HG03432 (cell line): ENCODE results near the gene SLC31A2.
"Not testable (repeated sequence)": the region's sequence is repeated elsewhere in the genome, so short reads cannot be mapped to it uniquely, and the experiment has no call there.

Source experiments
- ATAC-seq: cut with Tn5 transposase; IDR thresholded peaks from one replicate; pipeline ENCODE4 v1.9.1; 2021; ENCODE audit warnings: mild to moderate bottlenecking, moderate library complexity; ENCODE audit not compliant: unreplicated experiment

The SLC31A2 gene, protein sequence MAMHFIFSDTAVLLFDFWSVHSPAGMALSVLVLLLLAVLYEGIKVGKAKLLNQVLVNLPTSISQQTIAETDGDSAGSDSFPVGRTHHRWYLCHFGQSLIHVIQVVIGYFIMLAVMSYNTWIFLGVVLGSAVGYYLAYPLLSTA

DNA sequence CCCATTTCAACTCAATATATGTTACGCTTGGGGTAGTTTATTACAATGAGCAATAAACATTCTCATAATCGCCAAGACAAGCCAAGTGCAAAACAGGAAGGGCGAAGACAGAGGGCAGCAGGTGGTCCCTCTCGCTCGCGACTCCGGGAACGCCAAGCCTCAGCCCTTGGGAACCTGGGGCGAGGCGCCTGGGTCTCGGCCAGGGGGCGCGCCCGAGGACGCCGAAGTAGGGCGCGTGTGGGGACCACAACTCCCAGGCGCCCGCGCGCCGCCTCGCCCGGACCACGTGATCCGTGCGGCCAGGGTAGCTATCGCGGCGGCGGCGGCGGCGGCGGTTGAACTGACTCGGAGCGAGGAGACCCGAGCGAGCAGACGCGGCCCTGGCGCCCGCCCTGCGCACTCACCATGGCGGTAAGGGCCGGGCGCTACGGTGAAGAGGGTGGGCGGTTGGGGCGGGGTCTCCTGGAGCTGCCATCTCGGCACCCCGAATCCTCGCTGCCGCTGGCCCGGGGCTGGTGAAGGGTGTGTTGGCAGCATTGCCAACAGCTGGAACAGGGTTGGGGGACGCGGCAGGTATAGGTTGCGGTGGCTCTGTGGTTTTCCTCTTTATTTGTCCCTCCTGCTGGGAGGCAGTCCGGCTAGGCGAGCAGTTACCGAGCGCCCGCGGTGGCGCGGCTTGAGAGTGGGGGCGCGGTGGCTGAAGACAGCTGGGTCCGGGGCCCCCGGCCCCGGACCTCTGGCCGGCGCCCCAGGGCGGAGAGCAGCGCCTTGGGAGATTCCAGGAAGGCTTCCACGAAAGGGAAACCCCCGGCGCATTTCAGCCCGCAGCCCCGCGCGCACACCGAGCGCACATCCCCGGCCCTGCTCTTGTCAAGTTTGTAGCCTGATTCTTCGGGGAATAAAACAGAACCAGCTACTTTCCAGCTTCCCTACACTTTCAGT is at the start of gene SLC31A2:
TSS of gene SLC31A2 (plus strand) at position 338 of the 942 bp plus-strand sequence. CDS start at position 406, 68 bp downstream.
- ATAC-seq = peak; percentile 97

DNA sequence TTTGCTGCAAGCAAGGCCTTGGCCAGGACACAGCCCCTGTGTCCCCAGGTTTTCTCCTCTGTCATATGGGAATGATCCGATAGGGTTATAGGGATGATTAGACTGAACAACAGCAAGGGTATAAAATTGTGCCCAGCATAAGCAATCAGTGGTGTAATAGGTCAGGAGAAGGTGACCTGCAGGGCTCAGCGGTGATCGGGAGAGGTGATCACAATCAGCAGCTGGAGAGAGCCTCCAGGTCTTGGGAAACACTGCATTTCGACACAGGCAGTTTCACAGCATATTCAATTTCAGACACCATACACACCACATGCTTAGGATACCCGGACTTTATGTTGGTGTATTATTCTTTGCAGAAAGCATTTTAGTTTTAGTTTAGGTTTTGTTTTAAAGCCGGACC is 45.5 kb upstream of the SLC31A2 start:
- not testable (repeated sequence) for ATAC-seq

- peak; percentile 75 for ATAC-seq
Observed at GRCh38 chr9:113111065-113111951, 39.5 kb upstream of the SLC31A2 start.

GRCh38 chr9:113112706-113113510 is 37.9 kb upstream of the SLC31A2 start:
- peak; percentile 76 for ATAC-seq

DNA sequence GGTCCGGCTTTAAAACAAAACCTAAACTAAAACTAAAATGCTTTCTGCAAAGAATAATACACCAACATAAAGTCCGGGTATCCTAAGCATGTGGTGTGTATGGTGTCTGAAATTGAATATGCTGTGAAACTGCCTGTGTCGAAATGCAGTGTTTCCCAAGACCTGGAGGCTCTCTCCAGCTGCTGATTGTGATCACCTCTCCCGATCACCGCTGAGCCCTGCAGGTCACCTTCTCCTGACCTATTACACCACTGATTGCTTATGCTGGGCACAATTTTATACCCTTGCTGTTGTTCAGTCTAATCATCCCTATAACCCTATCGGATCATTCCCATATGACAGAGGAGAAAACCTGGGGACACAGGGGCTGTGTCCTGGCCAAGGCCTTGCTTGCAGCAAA is 32.0 kb upstream of the SLC31A2 start:
- not testable (repeated sequence) for ATAC-seq

- no peak for ATAC-seq
Observed at GRCh38 chr9:113125386-113126035, 25.3 kb upstream of the SLC31A2 start.

DNA sequence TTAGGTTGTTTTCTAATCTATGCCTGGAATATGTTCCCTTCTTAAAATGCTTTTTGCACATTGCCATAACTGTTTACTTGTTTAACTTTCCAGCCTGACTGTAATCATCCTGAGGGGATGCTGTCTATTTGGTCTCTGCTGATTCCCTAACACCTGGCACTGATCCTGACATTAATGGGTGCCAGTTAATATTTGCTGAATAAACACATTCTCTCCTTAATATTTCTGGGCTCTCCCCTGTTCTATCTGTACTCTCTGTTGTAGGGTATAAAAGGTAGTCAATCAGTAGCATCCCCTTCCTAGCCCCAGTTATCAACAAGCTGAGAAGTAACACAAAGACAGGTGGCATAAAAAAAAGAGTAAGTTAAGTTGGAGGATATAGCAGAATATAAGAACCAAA is 21.3 kb upstream of the SLC31A2 start:
- ATAC-seq = no peak

DNA sequence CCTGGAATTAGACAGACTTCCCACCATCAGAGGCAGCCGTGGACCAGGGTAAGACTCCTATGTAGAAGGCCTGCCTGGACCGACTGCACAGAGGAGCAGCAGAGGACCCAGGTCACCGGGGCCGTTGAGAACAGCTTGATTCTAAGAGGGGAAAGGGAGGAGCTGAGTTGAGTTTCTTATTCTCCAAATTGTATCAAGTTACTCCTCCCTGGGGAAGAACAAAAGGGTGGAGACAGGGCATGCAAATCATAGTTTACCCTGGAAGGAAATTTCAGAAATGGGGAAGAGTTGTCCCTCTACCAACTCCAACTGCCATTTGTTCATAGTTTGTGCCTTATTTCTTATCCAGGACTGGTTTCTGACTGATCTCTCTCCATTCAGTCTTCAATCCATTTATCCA is 20.9 kb upstream of the SLC31A2 start:
- ATAC-seq = no peak

DNA sequence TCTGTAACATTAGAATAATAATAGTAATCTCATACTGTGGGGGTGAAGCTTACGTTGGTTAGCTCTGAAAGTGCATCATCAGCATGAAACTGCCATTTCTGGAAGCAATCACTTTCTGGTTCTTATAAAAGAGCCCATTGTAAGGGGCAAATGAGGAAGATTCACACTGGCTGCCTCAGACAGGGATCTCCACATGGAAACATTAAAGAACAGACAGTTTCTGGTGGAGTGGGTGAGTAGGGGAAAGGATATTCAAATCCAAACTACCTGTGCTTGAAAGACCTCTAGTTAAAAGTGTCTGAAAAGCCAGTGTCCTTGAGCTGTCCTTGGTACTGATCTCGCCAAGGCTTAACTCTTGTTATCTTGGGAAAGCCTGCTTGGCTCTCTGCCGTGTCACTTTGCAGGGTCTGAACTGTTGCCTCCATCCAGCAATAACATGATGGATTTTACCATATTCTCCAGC is 19.1 kb upstream of the SLC31A2 start:
- ATAC-seq = no peak

GRCh38 chr9:113137196-113138168 is 13.3 kb upstream of the SLC31A2 start:
- no peak for ATAC-seq

DNA sequence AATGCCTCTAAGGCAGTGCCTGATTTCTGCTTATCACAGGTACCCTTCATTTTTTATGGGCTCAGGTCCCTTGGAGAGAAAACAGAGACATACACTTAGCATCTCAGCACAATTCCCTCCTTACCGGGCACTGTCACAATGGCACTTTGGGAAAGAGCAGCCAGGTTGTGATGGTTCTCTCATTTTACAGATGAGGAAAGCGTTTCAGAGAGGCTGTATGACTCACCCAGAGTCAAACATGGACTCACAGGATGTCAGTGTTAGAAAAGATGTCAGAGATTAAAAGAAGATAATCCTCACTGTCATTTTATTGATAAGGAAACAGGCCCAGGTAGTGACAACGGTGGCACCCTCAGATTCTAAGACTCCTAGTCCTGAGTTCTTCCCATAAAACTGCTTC is 12.0 kb upstream of the SLC31A2 start:
- no peak for ATAC-seq

DNA sequence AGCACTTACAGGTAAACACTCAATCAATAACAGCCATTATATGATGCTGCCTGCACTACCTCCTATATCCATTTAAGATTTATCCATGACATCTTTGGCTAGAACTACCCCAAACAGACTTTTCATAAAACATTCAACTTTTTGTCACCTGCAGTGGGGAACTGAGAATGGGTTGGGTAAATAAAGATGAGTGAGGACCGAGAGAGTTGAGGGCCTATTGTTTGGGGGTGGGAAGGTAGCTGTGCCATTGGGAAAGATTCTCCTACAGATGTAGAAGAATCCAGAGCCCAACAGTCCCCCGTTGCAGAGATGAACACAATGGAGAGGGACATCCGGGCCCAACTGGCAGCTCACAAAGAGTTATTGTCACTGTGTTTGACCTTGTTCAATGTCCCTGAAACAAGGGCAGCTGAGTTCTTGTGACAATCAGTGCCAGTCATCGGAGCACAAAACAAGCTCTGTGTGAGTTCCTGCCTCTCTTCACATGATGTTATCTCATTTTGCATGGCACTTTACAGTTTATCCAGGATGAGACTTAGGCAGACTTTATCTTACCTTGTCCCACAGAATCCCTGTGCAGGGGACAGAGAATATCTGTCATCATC is 11.5 kb upstream of the SLC31A2 start:
- no peak for ATAC-seq

GRCh38 chr9:113139953-113140352 is 10.9 kb upstream of the SLC31A2 start:
- no peak for ATAC-seq

GRCh38 chr9:113140896-113141295 is 9.9 kb upstream of the SLC31A2 start:
- not testable (repeated sequence) for ATAC-seq

DNA sequence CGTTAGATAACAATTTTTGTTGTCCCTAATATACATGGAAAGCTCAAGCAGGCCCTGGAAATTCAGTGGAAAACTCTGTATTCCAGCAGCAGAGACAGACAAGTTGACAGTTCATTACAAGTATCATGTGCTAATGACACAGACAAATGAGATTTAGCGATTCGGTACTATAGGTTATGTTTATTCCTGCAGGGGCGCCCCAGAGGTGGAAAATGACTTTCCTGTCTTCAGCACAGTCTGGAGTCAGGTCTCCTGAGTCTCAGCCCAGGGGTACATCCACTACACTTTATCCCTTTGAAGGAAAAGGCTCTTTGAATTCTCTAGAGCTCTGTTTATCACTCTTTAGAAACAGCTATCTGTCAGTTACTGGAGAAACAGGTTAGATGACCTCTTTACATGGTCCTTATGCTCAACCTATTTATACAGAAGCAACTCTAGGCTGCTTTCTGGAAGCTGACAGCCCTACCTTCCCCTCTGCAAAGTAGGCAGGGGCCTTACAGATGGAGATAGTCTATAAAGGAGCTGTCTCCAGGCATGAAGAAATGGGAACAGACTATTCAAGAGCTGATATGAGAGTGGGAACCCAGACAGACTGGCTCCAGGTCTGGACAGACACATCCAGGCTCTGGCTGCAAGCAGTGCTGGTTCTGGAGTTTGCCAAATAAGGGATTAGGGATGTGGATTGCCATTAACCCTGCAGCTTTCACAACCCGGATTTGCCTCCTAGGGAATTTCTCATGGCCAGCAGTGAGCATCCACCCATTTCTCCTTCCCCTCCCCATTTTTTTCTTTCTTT is 7.2 kb upstream of the SLC31A2 start:
- ATAC-seq = no peak

GRCh38 chr9:113148372-113148705 is 2.5 kb upstream of the SLC31A2 start:
- ATAC-seq = no peak

DNA sequence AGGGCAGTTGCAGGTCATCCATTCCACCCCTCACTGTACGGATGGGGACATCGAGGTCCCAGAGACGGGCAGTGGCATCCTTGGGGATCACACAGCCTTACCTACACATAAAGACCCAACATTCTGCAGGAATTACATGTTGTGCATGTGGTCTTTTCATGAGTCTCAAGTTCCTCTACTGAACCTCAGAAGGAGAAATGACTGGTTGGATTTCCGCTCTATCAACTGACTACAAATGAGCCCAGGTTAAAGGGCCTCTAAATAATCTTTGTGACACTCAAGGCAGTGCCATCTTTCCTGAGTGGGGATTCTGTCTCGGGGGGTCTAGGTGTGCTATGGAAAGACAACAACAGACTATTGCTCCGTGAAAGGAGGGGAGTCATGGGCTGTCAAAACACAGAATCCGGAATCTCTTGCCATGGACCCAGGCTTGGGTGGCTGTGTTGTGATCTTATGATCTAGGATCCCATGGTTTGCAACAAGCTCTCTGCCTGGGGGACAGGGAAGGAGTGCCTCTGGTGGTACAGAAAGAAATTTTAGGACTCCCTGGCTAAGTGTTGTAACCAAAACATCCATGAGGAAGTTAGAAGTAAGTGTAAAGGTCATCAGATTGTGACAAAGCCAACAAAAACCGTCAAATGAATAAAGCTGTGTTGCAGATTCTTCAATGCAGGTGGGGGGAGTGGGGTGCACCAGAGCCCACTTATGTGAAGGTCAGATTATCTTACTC is 1.9 kb upstream of the SLC31A2 start:
- no peak for ATAC-seq
